Kidney epithelial cell (primary cell): ENCODE data around the gene CELSR1. TPM values are rescaled to one million over a fixed set of nuclear protein-coding genes. Genes with fewer than 3 reads are reported as not detected.

Source experiments
- DNase-seq: peaks from one replicate; pipeline ENCODE4 v3.0.0-alpha.2; 2010; ENCODE audit warnings: low read depth
- H3K27me3 ChIP-seq: 2 replicates; pipeline ENCODE4 v1.6.0; 2011; ENCODE audit warnings: low read length; ENCODE audit not compliant: control insufficient read depth, insufficient read depth
- H3K36me3 ChIP-seq: 2 replicates; pipeline ENCODE4 v1.5.1; 2011; ENCODE audit warnings: low read length; ENCODE audit not compliant: control insufficient read depth, insufficient read depth
- H3K4me3 ChIP-seq: 2 replicates; pipeline ENCODE4 v1.5.1; 2011; ENCODE audit warnings: low read depth, mild to moderate bottlenecking, control low read depth, low read length
- CTCF ChIP-seq: IDR thresholded peaks from 2 replicates; pipeline ENCODE4 v1.5.1; 2011; ENCODE audit warnings: mild to moderate bottlenecking, moderate library complexity, low read length, control low read depth, inconsistent platforms; ENCODE audit not compliant: insufficient read depth, poor library complexity, severe bottlenecking
- total RNA-seq: library from RNA; depleted of rRNA; stranded (reverse); fragments of >200 nt; gene quantifications from 2 replicates; pipeline ENCODE4 v1.2.3, GENCODE V29; 2015

Gene CELSR1
- total RNA-seq, 1 donor from 2014 or later: 180 TPM

GRCh38 chr22:46323162-46323561, 214.3 kb downstream of the CELSR1 start:
- no peak for DNase-seq
- H3K36me3 ChIP-seq: peaks cover 1% of the 10 kb centered on the region
- no peaks in the 10 kb centered on the region for H3K27me3 ChIP-seq
- TF ChIP-seq CTCF: no peak
- H3K4me3 ChIP-seq: no peak overlapping the region

DNA sequence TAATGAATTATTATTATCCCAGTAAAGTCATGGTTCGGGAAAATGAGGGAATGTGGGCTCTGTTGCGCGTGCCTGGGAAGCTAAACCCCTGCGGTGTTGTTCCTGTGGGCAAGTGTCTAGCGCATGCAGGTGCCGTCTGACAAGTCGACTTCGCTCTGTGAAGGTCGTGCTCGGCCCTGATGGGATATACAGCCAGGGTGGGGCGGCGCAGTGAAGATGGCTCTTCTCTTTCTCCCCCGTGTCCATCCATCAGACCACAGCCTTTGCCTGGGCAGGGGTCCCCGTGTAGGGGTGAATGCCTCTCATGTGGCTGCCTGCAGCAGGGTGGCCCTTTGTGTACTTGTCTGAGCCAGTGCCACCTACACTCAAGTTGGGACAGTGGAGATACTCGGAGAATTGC, 214.7 kb downstream of the CELSR1 start:
- no peak for TF ChIP-seq CTCF
- Histone ChIP-seq H3K27me3 (no peaks in the 10 kb centered on the region), H3K4me3 (no peak overlapping the region), H3K36me3 (peaks cover 1% of the 10 kb centered on the region)
- no peak for DNase-seq

DNA sequence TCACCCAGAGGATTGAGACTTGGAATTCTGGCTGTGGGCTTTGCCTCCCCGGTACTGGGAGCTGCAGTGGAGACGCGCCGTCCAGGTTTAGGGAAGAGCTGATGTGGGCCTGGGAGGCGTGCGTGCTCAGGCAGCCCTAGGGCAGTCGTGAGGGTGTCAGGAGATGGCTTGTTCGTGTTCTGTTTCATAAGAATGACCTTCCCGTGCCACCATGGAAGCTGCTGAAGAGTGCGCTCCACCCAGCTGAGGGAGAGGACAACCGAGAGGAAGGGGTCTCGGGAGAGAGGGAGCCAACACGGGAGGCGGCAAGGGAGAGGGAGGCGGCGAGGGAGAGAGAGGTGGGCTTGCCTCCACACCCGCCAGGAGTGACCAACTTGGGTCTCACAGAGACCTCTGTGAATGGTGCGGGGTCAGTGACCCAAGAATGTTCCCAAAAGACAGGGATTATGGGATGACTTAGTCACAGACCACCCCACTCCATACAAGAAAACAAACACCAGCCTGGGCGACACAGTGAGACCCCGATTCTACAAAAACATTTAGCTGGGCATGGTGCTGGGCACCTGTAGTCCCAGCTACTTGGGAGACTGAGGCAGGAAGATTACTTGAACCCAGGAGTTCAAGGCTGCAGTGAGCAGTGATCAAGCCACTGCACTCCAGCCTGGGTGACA, 216.6 kb downstream of the CELSR1 start:
- no peak for DNase-seq
- TF ChIP-seq CTCF: no peak
- peaks cover 1% of the 10 kb centered on the region for H3K36me3 ChIP-seq
- no peak overlapping the region for H3K4me3 ChIP-seq
- H3K27me3 ChIP-seq: no peaks in the 10 kb centered on the region

GRCh38 chr22:46320166-46320710, 217.2 kb downstream of the CELSR1 start:
- H3K36me3 ChIP-seq: peaks cover 1% of the 10 kb centered on the region

GRCh38 chr22:46319319-46319718, 218.1 kb downstream of the CELSR1 start:
- no peak for TF ChIP-seq CTCF
- no peaks in the 10 kb centered on the region for H3K27me3 ChIP-seq
- DNase-seq: no peak
- no peak overlapping the region for H3K4me3 ChIP-seq
- H3K36me3 ChIP-seq: peaks cover 1% of the 10 kb centered on the region

More at GRCh38 chr22:46320166-46320710, 217.2 kb downstream of the CELSR1 start:
- H3K4me3 ChIP-seq: no peak overlapping the region
- H3K27me3 ChIP-seq: no peaks in the 10 kb centered on the region
- no peak for DNase-seq
- no peak for TF ChIP-seq CTCF

GRCh38 chr22:46318576-46318975, 218.8 kb downstream of the CELSR1 start:
- no peak for DNase-seq
- Histone ChIP-seq H3K36me3 (peaks cover 1% of the 10 kb centered on the region), H3K4me3 (no peak overlapping the region), H3K27me3 (no peaks in the 10 kb centered on the region)
- TF ChIP-seq CTCF: no peak
